Testis (tissue), 3 donors: Measurements from ENCODE around the gene KRT17. TPM values are rescaled to one million over a fixed set of nuclear protein-coding genes. Genes with fewer than 3 reads are reported as not detected.
"Not testable (repeated sequence)": the region's sequence is repeated elsewhere in the genome, so short reads cannot be mapped to it uniquely, and the experiment has no call there.

ENCODE experiments used
- DNase-seq: peaks from one replicate; pipeline ENCODE4 v3.0.0-alpha.2; 2019
- H3K27ac ChIP-seq, 2 donors: fragments of 200-600 bp; sonication (generic); one replicate each; pipeline ENCODE4 v1.5.1; 2019
- H3K27me3 ChIP-seq: fragments of 200-600 bp; sonication (generic); one replicate; pipeline ENCODE4 v1.5.1; 2019
- H3K36me3 ChIP-seq: fragments of 200-600 bp; sonication (generic); one replicate; pipeline ENCODE4 v1.5.1; 2017; ENCODE audit warnings: low read depth; ENCODE audit errors: missing control alignments
- H3K4me1 ChIP-seq: fragments of 200-600 bp; sonication (generic); one replicate; pipeline ENCODE4 v1.5.1; 2019
- H3K4me3 ChIP-seq, 2 donors: fragments of 200-600 bp; sonication (generic); one replicate each; pipeline ENCODE4 v1.5.1; 2017 to 2019
- H3K9me3 ChIP-seq: fragments of 200-600 bp; sonication (generic); one replicate; pipeline ENCODE4 v1.5.1; 2017
- CTCF ChIP-seq, 3 experiments: fragments of 450-650 bp in 2 of 3; fragments of 200-600 bp in 1 of 3; sonication (generic) in 1 of 3; IDR thresholded peaks; one replicate each; pipeline ENCODE4 v1.5.1; 2016 to 2019; ENCODE audit warnings: antibody characterized with exemption in 3 of 3, mild to moderate bottlenecking in 2 of 3, moderate library complexity in 1 of 3
- POLR2A ChIP-seq: fragments of 450-650 bp; IDR thresholded peaks from one replicate; pipeline ENCODE4 v1.6.1; 2017; ENCODE audit warnings: antibody characterized with exemption, mild to moderate bottlenecking, moderate library complexity
- WGBS, 2 donors: methylation state at CpG; one replicate each; pipeline ENCODE4 v1.1.5; 2018; 5-methylcytosine and 5-hydroxymethylcytosine counted together
- intact Hi-C: fragments of 100-400 bp; cut with DNase I; formaldehyde crosslinking; loops from one replicate; pipeline ENCODE4 v1.15.1; 2023; ENCODE audit warnings: low total_unique reads
- polyA plus RNA-seq: library from polyadenylated mRNA; stranded (reverse); fragments of 350-450 nt; fragmentation: Illumina TruSeq; extraction: RNeasy Lipid Tissue Mini Kit (QIAGEN cat#74804); gene quantifications from one replicate; pipeline ENCODE4 v1.2.3, GENCODE V29; 2014; ENCODE audit warnings: low read depth, low replicate concordance; ENCODE audit not compliant: insufficient read depth
- total RNA-seq, 2 donors: library from RNA; depleted of rRNA; stranded (reverse); fragments of >200 nt; gene quantifications; one replicate each; pipeline ENCODE4 v1.2.3, GENCODE V29; 2016

KRT17 gene
- total and polyA plus RNA-seq, 3 donors from 2014 or later, result 12.2 to 26.0 (median 13.3) TPM

DNA sequence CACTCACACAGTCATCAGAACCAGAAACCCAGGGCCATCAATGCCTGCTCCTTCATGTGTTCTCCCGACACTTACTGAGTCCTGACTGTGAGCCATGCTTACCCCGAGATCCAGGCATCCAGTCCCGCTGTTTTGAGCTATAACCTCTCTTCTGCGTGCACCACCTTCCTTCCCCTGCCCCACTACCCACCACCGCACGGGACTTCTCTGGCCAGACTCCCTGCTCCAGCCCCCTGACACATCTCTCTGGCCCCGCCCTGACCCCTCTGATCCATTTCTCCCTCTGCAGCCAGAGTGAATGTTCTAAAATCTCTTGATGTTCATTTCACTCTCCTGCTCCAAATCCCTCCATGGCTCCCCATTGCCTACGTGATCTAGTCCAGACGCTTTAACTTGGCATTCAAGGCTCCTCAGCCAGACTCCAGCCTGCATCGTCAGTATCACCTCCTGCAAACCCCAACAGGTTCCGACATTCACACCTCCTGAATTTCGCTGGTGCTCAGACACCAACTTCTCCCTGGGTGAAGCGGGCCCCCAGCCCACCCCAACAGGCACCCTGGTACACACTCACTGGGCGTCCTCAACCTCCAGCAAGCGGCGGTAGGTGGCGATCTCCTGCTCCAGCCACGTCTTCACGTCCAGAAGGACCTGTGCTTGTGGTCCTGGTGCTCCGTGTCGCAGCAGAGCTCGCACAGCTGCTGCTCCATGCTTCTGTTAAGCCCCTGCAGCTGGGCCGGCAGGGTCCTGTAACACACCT lies 3.1 kb upstream of the KRT17 start:
- no peaks in the 10 kb centered on the region for H3K27me3 ChIP-seq
- no peak for DNase-seq
- no peaks in the 10 kb centered on the region for H3K4me1 ChIP-seq
- TF ChIP-seq CTCF (IDR thresholded peaks at IDR 0.05), result no peak
- TF ChIP-seq POLR2A, result no peak
- WGBS, 2 donors, result 92% methylated on average over 15 to 23 of the region's 23 CpGs
- no peak overlapping the region for H3K4me3 ChIP-seq
- H3K9me3 ChIP-seq, result no peaks in the 10 kb centered on the region
- no peaks in the 10 kb centered on the region for H3K36me3 ChIP-seq
- intact Hi-C loops, result no loop called here
- no peak overlapping the region for H3K27ac ChIP-seq

DNA sequence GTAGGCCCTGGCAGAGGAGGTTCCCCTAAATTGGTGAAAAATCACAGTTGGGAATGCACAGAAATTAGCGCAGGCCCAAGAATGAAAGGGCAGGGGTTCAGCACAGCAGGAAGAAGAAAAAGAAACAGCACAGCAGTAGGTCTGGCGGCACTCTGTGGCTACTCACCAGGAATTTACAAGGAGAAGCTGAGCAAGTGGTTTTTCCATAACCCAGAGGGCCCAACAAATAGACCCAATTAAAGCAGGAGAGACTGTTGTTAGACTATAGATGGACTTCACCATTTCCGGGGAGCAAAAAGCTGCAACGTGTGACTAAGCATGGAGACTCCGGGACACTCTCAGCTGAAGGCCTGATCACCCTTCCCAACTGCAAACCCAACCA lies 2.5 kb upstream of the KRT17 start:
- H3K36me3 ChIP-seq, H3K9me3 ChIP-seq, DNase-seq, H3K4me3 ChIP-seq, H3K4me1 ChIP-seq, H3K27me3 ChIP-seq, intact Hi-C loops, H3K27ac ChIP-seq: not testable (repeated sequence)
- WGBS, 2 donors, result 71 to 82% methylated on average over 5 of the region's 5 CpGs

GRCh38 chr17:41626028-41626913 lies 1.9 kb upstream of the KRT17 start:
- H3K4me1 ChIP-seq, H3K27ac ChIP-seq, H3K4me3 ChIP-seq, DNase-seq, H3K9me3 ChIP-seq, intact Hi-C loops, H3K36me3 ChIP-seq, H3K27me3 ChIP-seq: not testable (repeated sequence)
- 81 to 89% methylated on average over 12 to 17 of the region's 17 CpGs for WGBS, 2 donors

- 80 to 89% methylated on average over 1 to 12 of the region's 16 CpGs for WGBS, 2 donors
- no peak for DNase-seq
- no peak overlapping the region for H3K4me3 ChIP-seq
- H3K27me3 ChIP-seq, result no peaks in the 10 kb centered on the region
- H3K36me3 ChIP-seq, result no peaks in the 10 kb centered on the region
- H3K9me3 ChIP-seq, result no peaks in the 10 kb centered on the region
- H3K27ac ChIP-seq, result no peak overlapping the region
- intact Hi-C loops, result no loop called here
- no peak for TF ChIP-seq CTCF (IDR thresholded peaks at IDR 0.05)
- TF ChIP-seq POLR2A, result no peak
- H3K4me1 ChIP-seq, result peaks cover 5% of the 10 kb centered on the region
Measured at GRCh38 chr17:41625602-41626001, 1.2 kb upstream of the KRT17 start.

DNA sequence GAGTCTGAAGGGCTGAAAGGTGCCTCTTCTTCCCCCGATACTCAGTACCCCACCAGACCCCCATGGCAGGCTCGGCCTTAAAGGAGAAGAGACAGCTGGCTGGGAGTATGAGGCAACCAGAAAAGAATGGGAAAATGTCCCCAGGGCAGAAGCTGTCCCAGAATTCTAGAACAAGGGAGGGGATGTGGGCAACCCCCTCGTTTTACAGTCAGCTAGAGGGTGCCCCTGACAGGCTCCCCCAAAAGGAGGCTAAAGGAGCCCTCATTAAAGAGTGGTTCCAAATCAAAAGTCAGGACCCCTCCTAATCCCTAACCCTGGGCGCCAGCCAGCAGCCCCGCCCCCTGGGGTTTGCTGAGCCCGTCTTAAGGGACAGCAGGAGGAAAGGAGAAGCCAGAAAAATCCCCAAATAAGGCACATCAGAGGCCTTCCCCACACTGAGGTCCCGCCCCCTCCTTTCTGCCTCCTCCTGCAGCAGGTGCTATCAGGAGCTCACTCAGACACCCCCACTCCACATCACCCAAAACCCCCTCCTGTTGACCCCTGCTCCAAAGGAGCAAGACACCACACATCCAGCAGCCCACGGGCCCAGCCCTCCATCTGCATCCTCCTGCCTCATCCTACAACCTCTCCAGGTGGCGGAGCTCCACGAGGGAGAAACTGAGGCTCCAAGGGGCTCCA lies 1.1 kb downstream of the KRT17 start:
- DNase-seq, H3K4me3 ChIP-seq, H3K9me3 ChIP-seq, H3K27ac ChIP-seq, H3K4me1 ChIP-seq, intact Hi-C loops, H3K27me3 ChIP-seq, H3K36me3 ChIP-seq: not testable (repeated sequence)
- WGBS, 2 donors, result 74 to 78% methylated on average over 10 of the region's 10 CpGs

- H3K4me1 ChIP-seq, DNase-seq, H3K27ac ChIP-seq, H3K4me3 ChIP-seq, H3K9me3 ChIP-seq, H3K27me3 ChIP-seq, intact Hi-C loops, H3K36me3 ChIP-seq: not testable (repeated sequence)
- 81 to 87% methylated on average over 16 to 19 of the region's 19 CpGs for WGBS, 2 donors
Measured at GRCh38 chr17:41622340-41623183, 1.8 kb downstream of the KRT17 start.
